ENCODE measurements around the gene SLC5A3.
A peak's percentile ranks its signal among the peaks of the same experiment; 100 is the strongest.

SLC5A3 gene

GRCh38 chr21:34071683-34072082 lies 1.7 kb upstream of the SLC5A3 start:
- TF ChIP-seq CTCF (conservative IDR thresholded peaks at IDR 0.05) (no peak), ZFX (IDR thresholded peaks at IDR 0.05) (no peak)
- H3K27ac ChIP-seq = no peak overlapping the region

- H3K27ac ChIP-seq = peak overlapping the region; percentile 84
- no peak for TF ChIP-seq CTCF (conservative IDR thresholded peaks at IDR 0.05)
- TF ChIP-seq ZFX (IDR thresholded peaks at IDR 0.05) = no peak; the same call in 1 of the 2 replicates
Measured at GRCh38 chr21:34072145-34073031, 990 bp upstream of the SLC5A3 start.

GRCh38 chr21:34073749-34074282 lies 438 bp downstream of the SLC5A3 start:
- TF ChIP-seq CTCF (conservative IDR thresholded peaks at IDR 0.05) = no peak; the same call in 1 of the 2 replicates
- peak; percentile 78 for TF ChIP-seq ZFX (IDR thresholded peaks at IDR 0.05)
- H3K27ac ChIP-seq = peak overlapping the region; percentile 84

GRCh38 chr21:34074283-34075090 lies 1.1 kb downstream of the SLC5A3 start:
- peak overlapping the region; percentile 84 for H3K27ac ChIP-seq
- no peak for TF ChIP-seq ZFX (IDR thresholded peaks at IDR 0.05)
- TF ChIP-seq CTCF (conservative IDR thresholded peaks at IDR 0.05) = no peak

GRCh38 chr21:34075091-34075425 lies 1.7 kb downstream of the SLC5A3 start:
- H3K27ac ChIP-seq = no peak overlapping the region
- no peak for TF ChIP-seq ZFX (IDR thresholded peaks at IDR 0.05)
- TF ChIP-seq CTCF (conservative IDR thresholded peaks at IDR 0.05) = no peak

GRCh38 chr21:34075760-34076660 lies 2.6 kb downstream of the SLC5A3 start:
- H3K27ac ChIP-seq = no peak overlapping the region
- TF ChIP-seq ZFX (IDR thresholded peaks at IDR 0.05) (no peak), CTCF (conservative IDR thresholded peaks at IDR 0.05) (no peak)
